Neural progenitor cell (in vitro differentiated cells): Measurements from ENCODE around the gene TMCC1. TPM values are rescaled to one million over a fixed set of nuclear protein-coding genes. Genes with fewer than 3 reads are reported as not detected.

Experiments
- DNase-seq: peaks from one replicate; pipeline ENCODE4 v3.0.0-alpha.2; 2016; ENCODE audit warnings: low spot score
- H2AFZ ChIP-seq: fragments of 200-600 bp; sonication (generic); replicated peaks from 2 replicates; pipeline ENCODE4 v1.6.1; 2016; ENCODE audit warnings: antibody characterized with exemption
- H3F3A ChIP-seq: fragments of 200-600 bp; sonication (generic); 2 replicates; pipeline ENCODE4 v1.6.1; 2016; ENCODE audit warnings: antibody characterized with exemption, low read depth
- H3K27ac ChIP-seq: fragments of 200-600 bp; sonication (generic); 2 replicates; pipeline ENCODE4 v1.5.1; 2016; ENCODE audit warnings: mild to moderate bottlenecking
- H3K27me3 ChIP-seq: fragments of 200-600 bp; sonication (generic); 2 replicates; pipeline ENCODE4 v1.6.1; 2016; ENCODE audit warnings: mild to moderate bottlenecking, moderate library complexity
- H3K36me3 ChIP-seq: fragments of 200-600 bp; sonication (generic); 2 replicates; pipeline ENCODE4 v1.5.1; 2016
- H3K4me1 ChIP-seq: fragments of 200-600 bp; sonication (generic); 2 replicates; pipeline ENCODE4 v1.6.1; 2016; ENCODE audit warnings: mixed run types
- H3K4me2 ChIP-seq: fragments of 200-600 bp; sonication (generic); 2 replicates; pipeline ENCODE4 v1.6.1; 2016
- H3K4me3 ChIP-seq: fragments of 200-600 bp; sonication (generic); 2 replicates; pipeline ENCODE4 v1.5.1; 2016
- H3K79me2 ChIP-seq: fragments of 200-600 bp; sonication (generic); 2 replicates; pipeline ENCODE4 v1.6.1; 2016; ENCODE audit warnings: low read depth
- H3K9ac ChIP-seq: fragments of 200-600 bp; sonication (generic); 2 replicates; pipeline ENCODE4 v1.6.1; 2016
- H3K9me3 ChIP-seq: fragments of 200-600 bp; sonication (generic); 2 replicates; pipeline ENCODE4 v1.5.1; 2016; ENCODE audit warnings: low read depth
- H4K20me1 ChIP-seq: fragments of 200-600 bp; sonication (generic); 2 replicates; pipeline ENCODE4 v1.6.1; 2016; ENCODE audit warnings: low read depth
- H3K27ac Mint-ChIP-seq: 3 replicates; pipeline ENCODE4 v1.8.0; 2021; ENCODE audit warnings: mixed read lengths
- H3K27me3 Mint-ChIP-seq: 2 replicates; pipeline ENCODE4 v1.8.0; 2022; ENCODE audit warnings: low read depth, mild to moderate bottlenecking, inconsistent platforms, moderate library complexity, mixed read lengths; ENCODE audit not compliant: insufficient read depth
- H3K36me3 Mint-ChIP-seq: 3 replicates; pipeline ENCODE4 v1.8.0; 2021; ENCODE audit warnings: mixed read lengths
- H3K4me1 Mint-ChIP-seq: 3 replicates; pipeline ENCODE4 v1.8.0; 2021; ENCODE audit warnings: mixed read lengths
- H3K4me3 Mint-ChIP-seq: 3 replicates; pipeline ENCODE4 v1.8.0; 2021; ENCODE audit warnings: mild to moderate bottlenecking, moderate library complexity, mixed read lengths
- H3K9me3 Mint-ChIP-seq: 3 replicates; pipeline ENCODE4 v1.8.0; 2020; ENCODE audit warnings: mixed read lengths
- EZH2 ChIP-seq: fragments of 200-600 bp; sonication (generic); IDR thresholded peaks from 2 replicates; pipeline ENCODE4 v1.6.1; 2017; ENCODE audit warnings: antibody characterized with exemption, mild to moderate bottlenecking, moderate library complexity
- EZH2phosphoT487 ChIP-seq: fragments of 200-600 bp; sonication (generic); IDR thresholded peaks from 2 replicates; pipeline ENCODE4 v1.6.1; 2017; ENCODE audit warnings: antibody characterized with exemption
- total RNA-seq: library from RNA; depleted of rRNA; stranded (reverse); fragments of >200 nt; gene quantifications from 2 replicates; pipeline ENCODE4 v1.2.3, GENCODE V29; 2015; ENCODE audit warnings: low replicate concordance
- TF ChIP-seq, protein P1 (sequence below): fragments of 200-600 bp; sonication (generic); IDR thresholded peaks from 2 replicates; pipeline ENCODE4 v1.5.1; 2017; ENCODE audit warnings: antibody characterized with exemption, mild to moderate bottlenecking

The TMCC1 gene
- total RNA-seq, 1 donor from 2014 or later, result 29.8 TPM

DNA sequence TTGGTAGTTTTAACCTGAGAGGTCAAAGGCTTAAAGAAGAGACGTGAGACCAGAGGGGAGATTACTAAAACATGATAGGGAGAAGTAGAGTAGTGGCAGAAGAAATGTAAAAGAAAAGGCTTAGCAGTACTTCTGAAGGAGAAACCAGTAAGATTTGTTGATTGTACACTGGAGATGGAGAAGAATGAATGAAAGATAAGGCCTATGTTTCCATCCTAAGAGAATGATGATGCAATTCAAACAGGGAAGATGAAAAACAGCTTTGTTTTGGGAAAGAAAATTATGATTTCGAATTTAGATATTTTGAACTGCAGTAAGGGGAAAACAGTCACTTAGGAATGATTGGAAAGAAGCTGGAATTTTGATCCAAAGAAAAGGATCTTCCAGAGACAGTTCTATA is 189.6 kb downstream of the TMCC1 start:
- Mint-ChIP-seq H3K27ac (no peak overlapping the region), H3K36me3 (peaks cover 5% of the 10 kb centered on the region), H3K4me1 (peaks cover 18% of the 10 kb centered on the region), H3K9me3 (no peaks in the 10 kb centered on the region), H3K4me3 (no peak overlapping the region), H3K27me3 (no peaks in the 10 kb centered on the region)
- Histone ChIP-seq H3K4me2 (no peak overlapping the region), H2AFZ (no peak overlapping the region), H3K36me3 (no peaks in the 10 kb centered on the region), H3K79me2 (peaks cover 2% of the 10 kb centered on the region), H3K4me3 (no peak overlapping the region), H3K27me3 (no peaks in the 10 kb centered on the region), H3K9ac (no peak overlapping the region), H3K27ac (peak overlapping the region; percentile 81), H3K4me1 (peaks cover 41% of the 10 kb centered on the region), H4K20me1 (peaks cover 20% of the 10 kb centered on the region), H3K9me3 (no peaks in the 10 kb centered on the region), H3F3A (peaks cover 59% of the 10 kb centered on the region)
- TF ChIP-seq, protein P1, sequence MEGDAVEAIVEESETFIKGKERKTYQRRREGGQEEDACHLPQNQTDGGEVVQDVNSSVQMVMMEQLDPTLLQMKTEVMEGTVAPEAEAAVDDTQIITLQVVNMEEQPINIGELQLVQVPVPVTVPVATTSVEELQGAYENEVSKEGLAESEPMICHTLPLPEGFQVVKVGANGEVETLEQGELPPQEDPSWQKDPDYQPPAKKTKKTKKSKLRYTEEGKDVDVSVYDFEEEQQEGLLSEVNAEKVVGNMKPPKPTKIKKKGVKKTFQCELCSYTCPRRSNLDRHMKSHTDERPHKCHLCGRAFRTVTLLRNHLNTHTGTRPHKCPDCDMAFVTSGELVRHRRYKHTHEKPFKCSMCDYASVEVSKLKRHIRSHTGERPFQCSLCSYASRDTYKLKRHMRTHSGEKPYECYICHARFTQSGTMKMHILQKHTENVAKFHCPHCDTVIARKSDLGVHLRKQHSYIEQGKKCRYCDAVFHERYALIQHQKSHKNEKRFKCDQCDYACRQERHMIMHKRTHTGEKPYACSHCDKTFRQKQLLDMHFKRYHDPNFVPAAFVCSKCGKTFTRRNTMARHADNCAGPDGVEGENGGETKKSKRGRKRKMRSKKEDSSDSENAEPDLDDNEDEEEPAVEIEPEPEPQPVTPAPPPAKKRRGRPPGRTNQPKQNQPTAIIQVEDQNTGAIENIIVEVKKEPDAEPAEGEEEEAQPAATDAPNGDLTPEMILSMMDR, result no peak
- TF ChIP-seq EZH2phosphoT487, result no peak
- TF ChIP-seq EZH2, result no peak
- DNase-seq, result no peak

- Histone ChIP-seq H3K79me2 (peaks cover 10% of the 10 kb centered on the region), H3K36me3 (no peaks in the 10 kb centered on the region), H3K4me3 (no peak overlapping the region), H3K27ac (peak overlapping the region; percentile 81), H3K4me1 (peaks cover 49% of the 10 kb centered on the region), H3K9ac (no peak overlapping the region), H3K4me2 (no peak overlapping the region), H3F3A (peaks cover 64% of the 10 kb centered on the region), H3K9me3 (no peaks in the 10 kb centered on the region), H3K27me3 (no peaks in the 10 kb centered on the region), H2AFZ (no peak overlapping the region), H4K20me1 (peaks cover 20% of the 10 kb centered on the region)
- Mint-ChIP-seq H3K27me3 (no peaks in the 10 kb centered on the region), H3K4me3 (no peak overlapping the region), H3K4me1 (peaks cover 23% of the 10 kb centered on the region), H3K36me3 (peaks cover 9% of the 10 kb centered on the region), H3K9me3 (peaks cover 2% of the 10 kb centered on the region), H3K27ac (no peak overlapping the region)
- TF ChIP-seq EZH2phosphoT487 (no peak), EZH2 (no peak)
- TF ChIP-seq, protein P1, result no peak
- DNase-seq, result no peak
Observed at GRCh38 chr3:129702934-129703712, 190.4 kb downstream of the TMCC1 start.

- Histone ChIP-seq H3K27me3 (no peaks in the 10 kb centered on the region), H3K27ac (peak overlapping the region; percentile 48), H3K79me2 (peaks cover 29% of the 10 kb centered on the region), H3K36me3 (no peaks in the 10 kb centered on the region), H3K4me3 (no peak overlapping the region), H3K9ac (no peak overlapping the region), H2AFZ (no peak overlapping the region), H3K9me3 (no peaks in the 10 kb centered on the region), H4K20me1 (peaks cover 20% of the 10 kb centered on the region), H3K4me1 (peaks cover 49% of the 10 kb centered on the region), H3F3A (peaks cover 64% of the 10 kb centered on the region), H3K4me2 (peak overlapping the region; percentile 37)
- Mint-ChIP-seq H3K9me3 (peaks cover 21% of the 10 kb centered on the region), H3K27me3 (no peaks in the 10 kb centered on the region), H3K4me3 (no peak overlapping the region), H3K36me3 (peaks cover 23% of the 10 kb centered on the region), H3K27ac (peak overlapping the region; percentile 3), H3K4me1 (peaks cover 24% of the 10 kb centered on the region)
- peak; percentile 69 for DNase-seq
- TF ChIP-seq, protein P1, result no peak
- TF ChIP-seq EZH2phosphoT487 (no peak), EZH2 (no peak)
Observed at GRCh38 chr3:129701161-129701560, 192.3 kb downstream of the TMCC1 start.
